ENCODE measurements around the gene ACOX3.
"Not testable (repeated sequence)": the region's sequence is repeated elsewhere in the genome, so short reads cannot be mapped to it uniquely, and the experiment has no call there.

Gene ACOX3
- 13.3 to 34.8 (median 19.7) reads per million in 3 experiments for total RNA-seq

DNA sequence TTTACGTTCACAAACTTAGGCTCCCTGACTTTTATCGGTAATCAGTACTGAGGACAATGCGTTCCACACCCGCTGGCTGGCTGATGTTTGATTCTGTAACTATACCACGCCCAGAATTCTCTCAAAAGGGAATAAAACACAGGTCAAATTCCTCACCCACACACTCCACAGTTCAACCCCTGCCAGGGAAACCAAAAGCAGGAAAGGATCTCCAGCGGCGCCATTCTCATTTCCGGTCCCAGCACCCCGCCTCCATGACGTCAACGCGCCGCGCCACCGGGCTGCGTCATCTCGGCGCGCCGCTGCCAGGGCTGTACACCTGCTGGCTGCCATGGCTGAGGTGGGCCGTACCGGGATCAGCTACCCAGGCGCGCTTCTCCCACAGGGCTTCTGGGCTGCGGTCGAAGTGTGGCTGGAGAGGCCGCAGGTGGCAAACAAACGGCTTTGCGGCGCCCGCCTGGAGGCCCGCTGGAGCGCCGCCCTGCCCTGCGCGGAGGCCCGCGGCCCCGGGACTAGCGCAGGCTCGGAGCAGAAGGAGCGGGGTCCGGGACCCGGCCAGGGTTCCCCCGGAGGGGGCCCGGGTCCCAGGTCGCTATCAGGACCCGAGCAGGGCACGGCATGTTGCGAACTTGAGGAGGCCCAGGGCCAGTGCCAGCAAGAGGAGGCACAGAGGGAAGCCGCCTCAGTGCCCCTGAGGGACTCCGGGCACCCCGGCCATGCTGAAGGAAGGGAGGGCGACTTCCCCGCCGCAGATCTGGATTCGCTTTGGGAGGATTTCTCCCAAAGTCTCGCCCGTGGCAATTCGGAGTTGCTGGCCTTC is at the start of gene ACOX3, which contains the start of gene TRMT44:
Gene ACOX3 (minus strand): TSS at position 232 of the 820 bp plus-strand sequence. CDS start 24,202 bp downstream, outside the sequence.
Gene TRMT44 (plus strand): TSS at position 286 of the 820 bp plus-strand sequence. CDS start 46 bp downstream, at position 332.
- peak; percentile 95 for DNase-seq

DNA sequence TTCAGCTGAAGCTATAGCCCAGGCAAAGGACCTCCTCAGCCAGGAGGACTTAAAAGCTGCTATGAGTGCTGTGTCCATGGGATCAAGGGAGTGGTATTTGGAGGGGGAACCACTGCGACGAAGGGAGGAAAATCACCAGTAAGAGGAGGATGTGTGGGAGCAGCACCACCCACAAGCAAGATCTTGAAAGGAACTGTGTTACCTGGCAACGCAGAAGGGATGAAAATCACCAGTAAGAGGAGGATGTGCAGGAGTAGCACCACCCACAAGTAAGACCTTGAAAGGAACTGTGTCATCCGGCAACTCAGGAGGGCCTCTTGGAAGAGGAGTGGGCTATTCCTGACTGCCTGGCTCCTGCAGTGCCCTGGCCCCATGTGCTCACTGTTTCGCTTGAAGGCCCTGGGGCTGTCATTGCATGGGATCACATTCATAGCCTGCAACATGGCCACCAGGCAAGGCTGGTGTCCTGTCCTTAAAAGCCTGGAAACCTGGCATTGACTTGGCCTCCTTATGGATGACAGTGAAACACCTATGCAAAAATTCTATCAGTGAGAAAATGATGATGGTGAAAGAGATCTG is 48.4 kb upstream of the ACOX3 start:
- no peak for DNase-seq

DNA sequence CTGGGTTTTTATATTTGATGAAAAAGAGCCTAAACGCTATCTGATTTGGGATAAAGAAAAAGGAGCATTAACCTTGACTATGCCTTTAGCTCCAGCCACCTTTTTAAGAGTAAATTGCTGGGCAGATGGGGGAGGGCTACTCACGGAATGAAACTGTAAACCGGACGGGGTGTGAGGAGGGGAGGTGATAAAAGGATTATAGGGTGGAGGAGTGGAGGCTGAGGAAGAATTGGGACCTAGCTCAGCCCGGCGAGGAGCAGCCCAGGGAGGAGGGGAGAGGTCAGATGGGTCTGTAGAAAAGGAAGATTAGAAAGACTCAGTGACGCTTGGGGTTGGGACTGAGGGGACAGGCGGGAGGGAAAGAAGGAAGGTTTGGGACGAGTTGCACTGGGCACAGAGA is 46.1 kb upstream of the ACOX3 start:
- not testable (repeated sequence) for DNase-seq

DNA sequence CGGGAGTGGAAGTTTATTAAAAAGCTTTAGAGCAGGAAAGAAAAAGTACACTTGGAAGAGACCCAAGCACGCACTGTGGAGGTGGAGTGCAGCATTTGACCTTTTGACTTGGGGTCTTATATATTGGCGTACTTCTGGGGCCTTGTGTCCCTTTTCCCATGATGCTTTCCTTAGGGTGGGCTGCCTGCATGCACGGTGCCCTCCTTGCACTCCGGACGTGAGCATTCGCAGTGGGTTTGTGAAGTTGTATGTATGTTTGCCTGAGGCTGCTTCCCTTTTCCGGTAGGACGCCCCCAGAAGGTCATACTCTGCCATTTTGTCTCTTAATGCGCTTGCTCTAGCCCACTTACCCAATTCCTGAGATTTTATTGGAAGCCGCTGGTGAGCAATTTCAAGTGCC is 39.7 kb upstream of the ACOX3 start:
- no peak for DNase-seq

- no peak for DNase-seq
Observed at GRCh38 chr4:8478801-8479744, 38.5 kb upstream of the ACOX3 start.

- DNase-seq = no peak
Observed at GRCh38 chr4:8478371-8478770, 37.8 kb upstream of the ACOX3 start.

- DNase-seq = no peak
Observed at GRCh38 chr4:8477676-8478075, 37.2 kb upstream of the ACOX3 start.

DNA sequence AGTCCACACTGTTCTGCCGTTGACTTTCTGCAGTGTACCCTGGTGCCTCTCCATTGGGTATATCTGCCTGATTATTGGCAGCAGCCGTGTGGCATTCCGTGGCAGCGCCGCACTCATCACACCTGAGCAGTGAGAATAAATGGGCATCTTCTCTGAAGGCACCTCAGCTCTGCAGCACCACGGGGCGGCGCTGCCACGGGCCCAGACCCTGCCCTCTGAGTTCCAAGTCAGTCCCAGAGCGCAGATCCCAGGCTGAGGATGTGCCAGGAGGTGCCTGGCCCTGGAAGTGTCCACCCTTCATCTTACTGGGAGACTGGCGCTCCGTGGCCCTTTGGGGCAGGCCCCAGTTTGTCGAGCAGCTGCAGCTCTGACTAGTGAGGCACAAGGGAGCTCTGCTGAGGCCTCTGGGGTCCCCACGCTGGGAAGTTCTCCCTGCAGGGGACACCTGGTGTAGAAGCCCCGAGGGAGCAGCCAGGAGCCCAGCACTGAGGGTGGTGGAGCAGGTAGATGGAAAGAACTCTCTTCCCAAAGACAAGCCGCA is 36.6 kb upstream of the ACOX3 start:
- no peak for DNase-seq

GRCh38 chr4:8475751-8476575 is 35.4 kb upstream of the ACOX3 start:
- no peak for DNase-seq

DNA sequence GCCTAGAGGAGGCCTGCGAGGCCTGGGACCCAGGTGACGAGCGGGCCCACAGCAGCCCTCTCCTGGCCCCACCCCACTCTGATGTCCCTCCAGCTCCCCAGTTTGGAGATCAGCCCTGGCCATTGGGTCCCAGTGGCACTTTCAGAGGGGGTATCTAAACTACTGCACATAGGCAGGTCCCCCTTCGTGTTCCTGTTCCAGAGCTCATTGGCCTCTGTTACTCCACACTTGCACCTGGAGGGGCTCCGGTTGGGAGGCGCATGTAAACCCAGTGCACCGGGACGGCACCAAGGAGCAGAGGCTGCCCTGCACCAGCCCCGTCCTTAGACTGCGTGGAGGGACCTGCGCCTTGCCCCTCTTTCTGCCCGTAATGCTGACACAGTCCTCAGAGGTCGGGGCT is 34.3 kb upstream of the ACOX3 start:
- no peak for DNase-seq

- DNase-seq = no peak
Observed at GRCh38 chr4:8473920-8474590, 33.5 kb upstream of the ACOX3 start.

DNA sequence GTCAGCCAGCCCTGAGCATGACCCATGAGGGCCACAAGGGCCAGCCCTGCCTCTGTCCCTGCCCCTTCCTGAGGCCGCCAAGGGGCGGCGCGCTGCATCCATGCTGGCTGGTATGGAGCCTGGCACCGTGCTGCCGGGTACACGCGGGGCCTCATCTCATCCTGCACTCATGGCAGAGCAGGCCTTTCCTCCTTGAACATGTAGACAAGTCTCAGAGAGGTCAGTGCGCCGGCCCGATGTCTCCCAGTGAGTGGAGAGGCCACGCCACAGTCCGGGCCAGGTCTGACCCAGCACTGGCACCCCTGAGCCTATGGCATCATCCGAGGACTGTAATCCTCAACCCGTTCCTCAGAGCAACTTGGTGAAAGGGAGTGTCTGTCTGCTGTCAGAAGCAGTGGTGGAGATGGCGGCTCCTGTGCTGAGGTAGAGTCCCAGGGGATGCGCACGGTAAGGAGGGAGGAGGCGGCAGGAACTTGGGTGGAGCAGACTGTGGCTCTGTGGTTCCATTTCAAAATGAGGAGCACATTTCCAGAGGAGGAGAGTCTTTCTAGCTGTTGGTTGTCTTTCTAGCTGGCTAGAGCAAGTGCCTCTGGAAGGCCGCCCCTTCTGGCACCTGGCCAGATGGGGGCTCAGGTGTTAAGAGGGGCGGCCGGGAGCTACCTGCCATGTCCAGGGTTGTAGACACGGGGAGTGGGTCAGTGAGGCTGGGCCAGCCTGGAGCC is 32.8 kb upstream of the ACOX3 start:
- no peak for DNase-seq

GRCh38 chr4:8472689-8473197 is 32.2 kb upstream of the ACOX3 start:
- no peak for DNase-seq

GRCh38 chr4:8472158-8472688 is 31.7 kb upstream of the ACOX3 start:
- no peak for DNase-seq

DNA sequence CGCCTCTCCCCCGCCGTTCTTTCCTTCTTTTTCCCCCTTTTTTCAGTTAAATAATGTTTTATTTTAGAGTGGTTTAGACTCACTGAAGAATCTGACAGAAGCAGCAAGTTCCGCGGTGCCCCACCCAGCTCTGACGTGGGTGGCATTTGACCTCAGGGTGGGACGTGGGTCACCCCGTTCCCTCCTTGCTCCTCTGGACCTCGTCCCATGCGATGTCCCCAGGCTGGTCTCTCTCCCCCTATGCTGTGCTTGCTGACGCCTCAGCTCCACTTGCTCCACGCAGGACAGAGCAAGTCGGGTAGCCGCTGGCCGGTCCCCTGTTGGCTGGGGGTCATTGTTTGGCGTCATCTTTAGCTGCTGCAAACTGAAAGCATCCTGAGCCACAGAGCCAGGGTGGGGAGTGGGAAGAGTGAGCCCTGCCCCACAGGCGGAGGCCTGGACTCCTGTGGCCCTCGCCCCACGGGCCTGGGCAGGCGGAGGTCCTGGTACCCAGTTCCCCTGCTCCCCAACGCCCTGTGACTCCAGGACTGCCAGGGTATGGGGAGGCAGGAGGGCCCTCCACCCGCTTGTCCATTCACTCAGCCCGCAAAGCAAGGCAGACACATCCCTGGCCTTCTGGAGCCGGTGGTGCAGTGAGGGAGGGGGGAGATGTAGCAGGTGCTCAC is 30.8 kb upstream of the ACOX3 start:
- DNase-seq = no peak

GRCh38 chr4:8470451-8471024 is 30.0 kb upstream of the ACOX3 start:
- DNase-seq = no peak

- DNase-seq = no peak
Observed at GRCh38 chr4:8469550-8469949, 29.0 kb upstream of the ACOX3 start.

- no peak for DNase-seq
Observed at GRCh38 chr4:8468746-8469535, 28.4 kb upstream of the ACOX3 start.
